ENCODE data around the gene ACP7. TPM values are rescaled to one million over a fixed set of nuclear protein-coding genes. Genes with fewer than 3 reads are reported as not detected.

ACP7 gene
- total and polyA plus RNA-seq, 7 donors = 0.07 TPM; not detected in 6

GRCh38 chr19:39125554-39126311 lies 41.6 kb downstream of the ACP7 start, which contains the start of gene PAK4:
TSS of gene PAK4 (plus strand) at chr19:39125786. CDS start at chr19:39169554, 43,768 bp downstream.
- WGBS, 3 donors = 1 to 2% (median 1%) methylated on average over 61 to 64 of the region's 64 CpGs
- no peak for TF ChIP-seq CTCF (IDR thresholded peaks at IDR 0.05)
- peak; percentile 100 for ATAC-seq
- peaks cover 0 to 5% (median 0%) of the 10 kb centered on the region in 3 donors for H3K27me3 ChIP-seq (ENCODE audit: insufficient read depth in 3 of 3, low read length in 2 of 3)
- H3K36me3 ChIP-seq (ENCODE audit: insufficient read depth in 1 of 2, low read depth in 1 of 2) = no peaks in the 10 kb centered on the region
- DNase-seq = peak; percentile 98 to 99
- peak within 1 kb of the TSS; percentile 71 for H3K27ac ChIP-seq
- H3K9me3 ChIP-seq = no peaks in the 10 kb centered on the region
- peaks cover 8% of the 10 kb centered on the region for H3K4me1 ChIP-seq
- H3K4me3 ChIP-seq = peak within 1 kb of the TSS; percentile 95
- intact Hi-C loops (cut with DNase I) = loop anchor here in 1 of 2 donors (10.0 kb wide), 2 partner anchors 161 to 289 kb away; partner anchors contain the start of gene PLEKHG2

GRCh38 chr19:39126312-39127187 lies 42.4 kb downstream of the ACP7 start:
- peak overlapping the region; percentile 71 for H3K27ac ChIP-seq
- DNase-seq (no peak), ATAC-seq (peak in 1 of 4 donors; percentile 24)
- intact Hi-C loops (cut with DNase I) = loop anchor here in 1 of 2 donors (10.0 kb wide), 2 partner anchors 162 to 288 kb away; partner anchors contain the start of gene PLEKHG2
- TF ChIP-seq CTCF (IDR thresholded peaks at IDR 0.05) = no peak
- H3K4me1 ChIP-seq = peaks cover 16% of the 10 kb centered on the region
- H3K36me3 ChIP-seq (ENCODE audit: insufficient read depth in 1 of 2, low read depth in 1 of 2) = no peaks in the 10 kb centered on the region
- WGBS, 3 donors = 20 to 25% (median 23%) methylated on average over 25 to 27 of the region's 27 CpGs
- no peaks in the 10 kb centered on the region for H3K27me3 ChIP-seq (ENCODE audit: insufficient read depth in 3 of 3, low read length in 2 of 3)
- peak overlapping the region; percentile 95 for H3K4me3 ChIP-seq
- no peaks in the 10 kb centered on the region for H3K9me3 ChIP-seq

GRCh38 chr19:39127812-39128515 lies 43.8 kb downstream of the ACP7 start:
- Histone ChIP-seq H3K36me3 (ENCODE audit: insufficient read depth in 1 of 2, low read depth in 1 of 2) (no peaks in the 10 kb centered on the region), H3K4me1 (peaks cover 18% of the 10 kb centered on the region), H3K9me3 (no peaks in the 10 kb centered on the region), H3K27ac (no peak overlapping the region), H3K4me3 (no peak overlapping the region), H3K27me3 (ENCODE audit: insufficient read depth in 3 of 3, low read length in 2 of 3) (no peaks in the 10 kb centered on the region)
- intact Hi-C loops (cut with DNase I) = loop anchor here in 1 of 2 donors (10.0 kb wide), 2 partner anchors 163 to 287 kb away; partner anchors contain the start of gene PLEKHG2
- DNase-seq (no peak), ATAC-seq (no peak)
- WGBS, 3 donors = 53 to 67% (median 61%) methylated on average over 9 of the region's 9 CpGs
- no peak for TF ChIP-seq CTCF (IDR thresholded peaks at IDR 0.05)

GRCh38 chr19:39128516-39129079 lies 44.4 kb downstream of the ACP7 start:
- Histone ChIP-seq H3K27me3 (ENCODE audit: insufficient read depth in 3 of 3, low read length in 2 of 3) (no peaks in the 10 kb centered on the region), H3K4me1 (peaks cover 18% of the 10 kb centered on the region), H3K36me3 (ENCODE audit: insufficient read depth in 1 of 2, low read depth in 1 of 2) (no peaks in the 10 kb centered on the region), H3K4me3 (no peak overlapping the region), H3K27ac (no peak overlapping the region), H3K9me3 (no peaks in the 10 kb centered on the region)
- intact Hi-C loops (cut with DNase I) = loop anchor here in 1 of 2 donors (10.0 kb wide), 2 partner anchors 164 to 286 kb away; partner anchors contain the start of gene PLEKHG2
- no peak for ATAC-seq
- 38 to 51% (median 41%) methylated on average over 6 of the region's 6 CpGs for WGBS, 3 donors
- TF ChIP-seq CTCF (IDR thresholded peaks at IDR 0.05) = no peak
- DNase-seq = no peak

Measured in psoas muscle (tissue), 8 donors.